ENCODE data around the gene SCIN.
"Not testable (repeated sequence)": the region's sequence is repeated elsewhere in the genome, so short reads cannot be mapped to it uniquely, and the experiment has no call there.

SCIN gene

GRCh38 chr7:12620371-12620770 is 49.9 kb downstream of the SCIN start:
- DNase-seq = no peak

GRCh38 chr7:12623223-12623622 is 52.7 kb downstream of the SCIN start:
- DNase-seq = no peak

- DNase-seq = no peak
These were observed 53.5 kb downstream of the SCIN start for GRCh38 chr7:12623885-12624498.

GRCh38 chr7:12625836-12626235 is 55.3 kb downstream of the SCIN start:
- DNase-seq = no peak

GRCh38 chr7:12629816-12630512 is 59.4 kb downstream of the SCIN start:
- DNase-seq = no peak

GRCh38 chr7:12630513-12630819 is 59.9 kb downstream of the SCIN start:
- no peak for DNase-seq

- no peak for DNase-seq
These were observed 63.1 kb downstream of the SCIN start for GRCh38 chr7:12633582-12633981.

- no peak for DNase-seq
These were observed 65.3 kb downstream of the SCIN start for GRCh38 chr7:12635830-12636229.

- DNase-seq = no peak
These were observed 66.8 kb downstream of the SCIN start for GRCh38 chr7:12637328-12637727.

GRCh38 chr7:12637819-12638592 is 67.5 kb downstream of the SCIN start:
- DNase-seq = no peak

GRCh38 chr7:12638851-12639456 is 68.4 kb downstream of the SCIN start:
- DNase-seq = no peak

GRCh38 chr7:12640299-12641096 is 70.0 kb downstream of the SCIN start:
- DNase-seq = no peak

GRCh38 chr7:12641196-12641595 is 70.7 kb downstream of the SCIN start:
- DNase-seq = no peak

- DNase-seq = no peak
These were observed 72.0 kb downstream of the SCIN start for GRCh38 chr7:12642508-12642907.

- no peak for DNase-seq
These were observed 72.6 kb downstream of the SCIN start for GRCh38 chr7:12643001-12643643.

- DNase-seq = no peak
These were observed 73.1 kb downstream of the SCIN start for GRCh38 chr7:12643644-12644043.

GRCh38 chr7:12645212-12645611 is 74.7 kb downstream of the SCIN start:
- not testable (repeated sequence) for DNase-seq

- DNase-seq = no peak
These were observed 75.6 kb downstream of the SCIN start for GRCh38 chr7:12646139-12646538.

GRCh38 chr7:12647364-12648219 is 77.1 kb downstream of the SCIN start:
- no peak for DNase-seq

- DNase-seq = no peak
These were observed 78.3 kb downstream of the SCIN start for GRCh38 chr7:12648704-12649261.

GRCh38 chr7:12649348-12649747 is 78.8 kb downstream of the SCIN start:
- no peak for DNase-seq
